Putamen (tissue), 1 donor: Measurements from ENCODE around the gene CTPS2.
"Not testable (repeated sequence)": the region's sequence is repeated elsewhere in the genome, so short reads cannot be mapped to it uniquely, and the experiment has no call there.

Experiments
- DNase-seq: peaks from one replicate; pipeline ENCODE4 v3.0.0-alpha.2; 2016; ENCODE audit warnings: low spot score

CTPS2 gene

GRCh38 chrX:16654093-16654492 is 58.4 kb downstream of the CTPS2 start:
- no peak for DNase-seq

- no peak for DNase-seq
These were observed 59.0 kb downstream of the CTPS2 start for GRCh38 chrX:16653424-16653823.

DNA sequence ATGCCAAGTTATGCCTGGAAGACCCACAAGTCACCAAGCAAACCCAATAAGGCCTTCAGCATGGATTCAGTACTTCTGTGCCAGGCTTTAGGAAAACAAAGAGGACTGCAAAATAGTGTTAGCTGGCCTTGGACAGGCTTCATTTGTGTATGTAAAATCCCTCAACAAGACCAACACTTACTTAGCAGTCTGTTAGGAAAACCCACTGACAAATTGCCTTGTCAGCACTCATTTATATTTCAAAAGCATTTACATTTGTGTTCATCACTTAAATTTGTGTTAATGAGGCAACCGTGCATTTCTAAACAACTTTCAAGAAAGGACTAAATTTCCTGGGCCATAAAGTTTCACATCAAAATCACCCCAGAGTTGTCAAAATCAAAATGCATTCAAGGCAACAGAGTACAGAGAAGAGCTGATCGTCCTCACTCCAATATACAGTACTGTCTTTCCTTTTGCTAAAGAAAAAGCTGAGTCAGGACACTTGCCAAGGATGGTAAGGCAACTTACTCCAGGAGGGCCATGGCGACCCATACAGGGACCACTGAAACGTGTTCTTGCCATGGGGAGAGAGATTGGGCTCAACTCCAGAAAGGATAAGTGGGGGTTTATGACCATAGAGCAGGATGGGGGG is 61.0 kb downstream of the CTPS2 start:
- no peak for DNase-seq

DNA sequence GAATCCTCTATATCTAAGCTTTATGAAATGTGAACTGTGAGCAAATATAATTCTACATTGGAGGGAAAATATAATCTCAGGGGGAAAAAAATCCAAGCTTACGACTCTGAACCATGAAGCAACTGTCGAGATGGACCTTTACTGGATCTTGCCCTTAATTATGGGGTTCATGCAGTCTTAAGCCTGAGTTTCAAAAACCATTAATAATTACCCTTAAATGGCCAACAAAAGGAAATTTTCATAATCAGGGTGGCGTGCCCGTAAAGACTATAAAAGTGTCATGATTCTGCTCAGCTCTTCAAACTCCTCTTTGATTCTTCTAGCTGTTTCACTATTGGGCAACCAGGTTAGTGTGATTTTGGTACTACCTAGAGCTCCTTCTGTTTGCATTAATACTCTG is 62.6 kb downstream of the CTPS2 start, which contains the start of gene S100G:
S100G (plus strand) TSS at position 301 of the 400 bp plus-strand sequence. CDS start 849 bp downstream, outside the sequence.
- no peak for DNase-seq

DNA sequence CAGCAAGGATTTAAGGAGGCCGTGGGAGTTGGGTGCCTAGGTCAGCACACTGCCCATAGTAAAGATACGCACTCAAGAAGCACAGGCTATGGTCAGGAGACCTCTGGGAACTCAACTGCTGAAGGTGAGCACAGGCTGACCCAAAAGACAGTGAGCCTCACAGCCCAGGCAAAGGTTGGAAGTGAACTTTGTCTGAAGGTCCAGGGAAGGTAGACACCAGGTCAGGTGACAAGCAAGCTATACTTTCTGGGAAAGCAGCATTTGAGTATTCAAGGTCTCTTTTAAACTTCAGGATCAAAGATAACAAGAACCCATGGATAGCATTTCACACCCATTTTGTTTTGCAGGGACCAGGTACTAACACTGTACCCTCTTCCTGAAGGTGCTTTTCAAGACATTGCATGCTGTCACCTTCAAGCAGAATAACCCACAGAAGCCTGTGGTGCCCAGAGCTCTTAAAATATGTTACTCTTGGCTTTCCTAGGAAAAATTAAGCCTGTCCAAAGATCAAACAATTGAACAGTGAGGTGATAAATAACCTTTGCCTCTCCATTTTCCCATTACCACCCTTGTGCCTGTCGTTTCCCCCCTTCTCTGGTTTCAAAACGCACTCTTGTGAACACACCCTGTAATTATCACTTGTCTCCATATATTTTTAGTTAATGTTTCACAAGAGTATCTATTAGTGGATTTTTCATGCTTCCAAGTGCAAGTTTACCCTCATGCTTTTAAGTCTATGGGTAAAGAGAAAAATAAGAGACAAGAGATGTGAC is 65.9 kb downstream of the CTPS2 start:
- DNase-seq: no peak

- DNase-seq: no peak
These were observed 69.3 kb downstream of the CTPS2 start for GRCh38 chrX:16643176-16643575.

DNA sequence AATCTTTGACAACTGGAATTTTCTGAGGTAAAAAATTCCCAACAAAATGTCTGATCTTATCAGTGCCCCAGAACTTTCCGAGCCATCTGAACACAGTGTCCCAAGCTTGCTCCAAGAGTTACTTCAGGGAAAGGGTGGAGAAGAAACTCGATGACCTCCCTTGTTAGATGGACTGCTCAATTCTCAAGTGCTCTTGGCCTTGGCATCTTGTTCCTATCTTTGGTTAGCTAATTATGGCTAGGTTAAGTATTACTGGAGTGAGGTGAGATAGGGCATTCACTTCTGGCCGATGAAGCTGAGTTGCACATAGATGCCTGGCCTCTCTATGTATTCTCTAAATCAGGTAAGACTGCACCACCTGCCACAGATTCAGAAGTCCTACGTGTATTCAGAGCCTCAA is 71.6 kb downstream of the CTPS2 start:
- DNase-seq: no peak

DNA sequence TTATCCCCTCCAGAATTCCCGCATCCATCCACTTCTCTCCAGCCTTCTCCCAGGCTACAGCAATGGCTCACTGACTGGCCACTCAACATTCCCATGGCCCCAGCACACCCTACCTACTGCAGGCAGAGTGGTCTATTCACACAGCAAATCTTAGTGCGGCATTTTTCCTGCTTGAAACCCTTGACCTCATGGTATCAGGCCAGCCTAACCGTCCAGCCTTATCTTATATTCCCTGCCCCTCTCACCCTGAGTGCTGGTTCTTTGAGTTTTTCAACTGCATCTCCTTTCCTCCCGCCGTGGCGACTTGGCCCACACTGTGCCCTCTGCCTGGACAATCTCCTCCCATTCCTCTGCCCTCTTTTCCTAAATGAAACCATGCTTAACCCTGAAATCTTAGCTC is 72.5 kb downstream of the CTPS2 start:
- DNase-seq: no peak

- DNase-seq: no peak
These were observed 73.9 kb downstream of the CTPS2 start for GRCh38 chrX:16638533-16638932.

DNA sequence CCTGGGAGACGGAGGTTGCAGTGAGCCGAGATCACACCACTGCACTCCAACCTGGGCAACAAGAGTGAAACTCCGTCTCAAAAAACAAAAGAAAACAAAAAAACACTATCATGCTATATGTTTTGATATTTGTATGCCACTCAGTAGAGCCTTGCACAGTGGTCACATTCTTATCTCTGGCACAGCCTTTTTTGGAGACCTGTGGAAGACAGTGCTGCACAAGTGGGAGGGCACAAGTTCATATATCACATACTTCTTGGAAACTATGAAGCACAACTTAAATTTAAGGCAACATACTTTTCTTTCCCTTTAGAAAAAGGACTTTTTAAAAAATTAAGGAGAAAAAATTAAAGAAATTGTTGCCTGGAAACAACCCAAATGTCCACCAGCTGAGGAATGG is 76.9 kb downstream of the CTPS2 start:
- no peak for DNase-seq

- no peak for DNase-seq
These were observed 77.4 kb downstream of the CTPS2 start for GRCh38 chrX:16635040-16635439.

GRCh38 chrX:16633754-16634153 is 78.7 kb downstream of the CTPS2 start:
- DNase-seq: no peak

DNA sequence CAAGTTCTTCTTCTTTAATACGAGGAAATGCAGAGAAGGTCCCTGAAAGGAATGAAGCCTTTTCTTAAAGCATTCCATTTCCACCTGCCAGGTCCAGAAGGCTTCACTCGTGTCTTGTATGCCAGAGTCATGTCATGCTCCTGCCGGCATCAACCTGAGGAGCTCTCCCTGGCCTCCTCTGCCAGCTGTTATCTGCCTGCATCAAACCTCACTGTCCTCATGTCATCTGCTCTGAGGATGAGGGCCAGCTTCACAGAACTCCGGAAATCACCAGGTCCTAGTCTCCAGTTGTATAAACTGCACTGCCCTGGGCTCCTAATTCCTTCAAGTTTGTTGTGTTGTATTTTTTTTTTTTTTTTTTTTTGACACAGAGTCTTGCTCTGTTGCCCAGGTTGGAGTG is 82.6 kb downstream of the CTPS2 start:
- DNase-seq: no peak

DNA sequence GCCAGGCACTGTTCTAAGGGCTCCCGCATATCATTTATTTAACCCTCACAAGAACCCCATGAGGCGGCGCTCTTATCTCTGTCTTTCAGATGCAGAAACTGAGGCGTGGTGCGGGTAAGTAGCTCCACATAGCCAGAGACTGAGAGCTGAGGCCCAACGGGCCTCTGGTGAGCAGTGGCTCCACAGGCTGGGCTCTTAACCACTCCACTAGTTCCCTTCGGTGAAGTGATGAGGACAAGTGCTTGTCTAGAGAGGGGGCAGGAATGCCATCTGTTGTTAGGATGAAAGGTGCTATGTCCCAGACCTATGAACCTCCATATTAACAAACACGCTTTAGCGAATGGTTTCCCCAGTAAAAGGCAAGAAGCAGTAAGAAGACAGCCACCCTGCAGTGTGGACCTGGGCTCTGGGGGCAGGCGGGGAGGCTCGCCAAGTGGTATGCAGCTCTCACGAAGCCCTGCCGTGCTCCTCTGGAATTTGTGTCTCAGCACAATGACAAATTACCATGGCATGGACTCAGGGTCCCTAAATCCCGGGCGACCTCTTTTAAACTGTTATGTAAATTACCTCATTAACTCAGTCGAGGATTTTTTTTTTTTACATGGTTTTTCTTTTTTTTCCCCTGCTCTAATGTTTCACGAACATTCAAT is 83.4 kb downstream of the CTPS2 start:
- no peak for DNase-seq

DNA sequence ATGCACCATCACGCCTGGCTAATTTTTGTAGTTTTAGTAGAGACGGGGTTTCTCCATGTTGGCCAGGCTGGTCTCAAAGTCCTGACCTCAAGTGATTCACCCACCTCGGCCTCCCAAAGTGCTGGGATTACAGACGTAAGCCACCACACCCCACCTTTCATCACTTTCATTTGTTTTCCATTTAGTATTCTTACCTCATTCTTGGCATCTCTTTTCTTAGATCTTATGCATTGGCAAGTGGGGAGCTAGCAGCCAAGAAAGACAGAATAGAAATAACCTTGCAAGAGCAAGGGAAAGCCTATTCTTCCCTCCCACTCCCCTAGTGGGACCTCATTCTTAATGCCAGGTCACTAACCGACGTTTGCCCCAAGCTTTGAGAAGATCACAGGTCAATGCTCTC is 84.0 kb downstream of the CTPS2 start:
- DNase-seq: not testable (repeated sequence)

DNA sequence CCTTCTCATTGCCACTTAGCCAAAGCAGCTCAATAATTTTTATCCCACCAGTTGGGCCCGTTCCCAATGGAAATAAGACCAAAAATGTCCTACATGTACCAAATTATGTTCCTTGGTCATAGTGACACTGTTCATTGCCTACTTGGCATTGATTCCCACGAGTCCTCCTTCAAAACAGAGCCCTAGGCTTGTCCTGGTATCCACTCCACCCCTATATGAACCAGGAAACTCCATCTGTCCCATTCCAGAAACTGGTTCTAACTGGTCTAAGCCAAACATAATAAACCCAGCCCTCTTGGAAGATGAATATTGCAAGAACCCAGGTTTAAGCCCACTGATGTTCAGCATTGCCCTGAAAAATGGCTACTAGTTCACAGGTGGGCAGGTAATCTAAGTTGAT is 93.4 kb downstream of the CTPS2 start:
- DNase-seq: no peak

DNA sequence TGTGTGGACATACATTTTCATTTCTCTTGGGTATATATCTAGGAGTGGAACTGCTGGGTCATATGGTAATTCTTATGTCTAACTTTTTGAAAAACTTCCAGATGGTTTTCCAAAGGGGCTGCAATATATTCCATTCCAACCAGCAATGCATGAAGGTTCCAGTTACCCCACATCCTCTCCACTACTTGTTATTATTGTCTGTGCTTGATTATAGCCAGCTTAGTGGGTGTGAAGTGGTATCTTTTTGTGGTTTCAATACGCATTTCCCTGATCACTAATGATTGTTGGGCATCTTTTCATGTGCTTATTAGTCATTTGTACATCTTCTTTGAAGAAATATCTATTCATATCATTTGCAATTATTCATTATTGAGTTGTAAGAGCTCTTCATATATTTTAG is 94.0 kb downstream of the CTPS2 start:
- no peak for DNase-seq

DNA sequence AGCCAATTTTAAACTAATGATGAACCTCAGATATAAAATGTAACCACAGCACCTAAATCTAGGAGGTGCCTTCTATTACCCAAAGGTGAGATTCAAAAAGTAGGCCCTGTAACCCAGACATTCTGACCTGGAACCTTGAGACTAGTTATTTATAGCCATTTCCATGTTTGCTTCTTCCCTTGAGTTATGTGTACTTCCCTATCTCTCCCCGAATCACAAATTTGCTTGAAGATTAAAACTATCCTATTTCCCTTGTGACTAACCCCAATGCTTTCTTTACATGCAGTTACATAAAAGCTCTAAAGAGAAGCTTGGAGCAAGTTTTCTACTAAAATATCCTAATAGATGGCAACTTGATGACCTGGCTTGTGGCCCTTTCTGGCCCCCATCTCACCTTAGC is 95.1 kb downstream of the CTPS2 start:
- DNase-seq: no peak

DNA sequence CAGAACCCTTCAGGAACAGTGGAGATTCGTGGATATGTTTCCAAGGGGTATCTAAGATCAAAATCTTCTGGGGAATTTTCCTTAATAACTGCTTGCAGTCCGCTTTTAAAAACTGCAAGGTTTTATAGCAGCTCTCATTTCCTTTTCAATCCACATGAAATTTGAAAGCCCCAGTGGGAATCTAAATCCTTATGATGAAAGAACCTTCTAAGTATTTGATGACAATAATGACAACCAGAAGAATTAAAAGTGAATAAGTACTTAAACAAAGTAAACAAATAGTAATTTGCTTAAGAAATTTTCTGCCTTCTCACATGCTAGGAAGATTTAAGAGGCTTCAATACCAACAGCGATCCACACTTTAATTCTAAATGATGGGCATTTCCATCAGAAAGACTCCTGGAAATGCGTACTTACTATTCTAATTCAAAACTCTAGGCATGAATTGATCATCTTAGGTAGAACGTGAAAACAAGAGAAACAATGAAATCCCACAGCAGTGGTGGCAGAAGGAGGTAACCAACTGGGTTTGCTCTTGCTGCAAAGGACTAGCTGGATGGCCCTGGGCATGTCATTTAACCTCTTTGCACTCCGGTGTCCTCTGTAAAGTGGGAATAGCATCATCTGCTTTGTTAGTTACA is 100.1 kb downstream of the CTPS2 start:
- DNase-seq: no peak

DNA sequence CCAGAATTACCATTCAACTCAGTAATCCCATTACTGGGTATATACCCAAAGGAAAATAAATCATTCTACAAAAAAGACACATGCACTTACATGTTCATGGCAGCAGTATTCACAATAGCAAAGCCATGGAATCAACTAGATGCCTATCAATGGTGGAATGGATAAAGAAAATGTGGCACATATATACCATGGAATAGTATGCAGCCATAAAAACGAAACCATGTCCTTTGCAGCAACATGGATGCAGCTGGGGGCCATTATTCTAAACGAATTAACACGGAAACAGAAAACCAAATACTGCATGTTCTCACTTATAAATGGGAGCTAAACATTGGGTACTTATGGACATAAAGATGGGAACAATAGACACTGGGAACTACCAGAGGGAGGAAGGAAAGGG is 101.8 kb downstream of the CTPS2 start:
- not testable (repeated sequence) for DNase-seq

- no peak for DNase-seq
These were observed 102.3 kb downstream of the CTPS2 start for GRCh38 chrX:16610121-16610621.

- DNase-seq: no peak
These were observed 106.2 kb downstream of the CTPS2 start for GRCh38 chrX:16606142-16606720.
